ENCODE results near the gene ADAD2.

GRCh38 chr16:84182104-84182503 is 8.9 kb upstream of the ADAD2 start:
- TF ChIP-seq KAT2A (conservative IDR thresholded peaks at IDR 0.05; ENCODE audit: control insufficient read depth, low read depth, low read length) (no peak), CTCF (IDR thresholded peaks at IDR 0.05 in 2 of 3, conservative IDR thresholded peaks at IDR 0.05 in 1 of 3; ENCODE audit: control insufficient read depth in 2 of 3, extremely low read depth in 1 of 3, insufficient read depth in 1 of 3, low read depth in 3 of 3, low read length in 3 of 3) (no peak), ZBTB4 (CRISPR knock-in tag; IDR thresholded peaks at IDR 0.05) (no peak), KLF5 (IDR thresholded peaks at IDR 0.05; ENCODE audit: partially characterized antibody) (no peak)

Measured in GM12878 (cell line).